ENCODE measurements around the gene CLGN.

DNA sequence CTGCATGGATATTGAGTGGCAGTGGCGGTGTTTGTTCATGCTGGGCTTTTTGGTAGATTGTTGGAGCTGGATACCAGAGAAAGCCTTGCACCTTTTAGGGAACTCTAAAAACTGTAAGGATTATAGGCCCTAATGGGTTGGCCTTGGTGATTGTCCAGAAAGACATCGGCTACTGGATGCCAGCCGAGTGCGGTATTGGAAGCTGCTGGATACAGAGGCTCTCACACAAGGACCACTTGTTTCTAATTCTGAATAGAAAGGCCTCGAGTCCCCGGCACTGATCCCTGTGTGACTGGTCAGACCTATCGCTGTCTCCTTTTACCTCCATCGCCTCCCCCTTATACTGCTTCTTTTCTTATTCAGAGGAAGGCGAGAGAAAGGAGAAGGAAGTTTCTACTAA, 81.3 kb downstream of the CLGN start:
- TF ChIP-seq POLR2A (IDR thresholded peaks at IDR 0.05), result no peak
- TF ChIP-seq, protein P1, sequence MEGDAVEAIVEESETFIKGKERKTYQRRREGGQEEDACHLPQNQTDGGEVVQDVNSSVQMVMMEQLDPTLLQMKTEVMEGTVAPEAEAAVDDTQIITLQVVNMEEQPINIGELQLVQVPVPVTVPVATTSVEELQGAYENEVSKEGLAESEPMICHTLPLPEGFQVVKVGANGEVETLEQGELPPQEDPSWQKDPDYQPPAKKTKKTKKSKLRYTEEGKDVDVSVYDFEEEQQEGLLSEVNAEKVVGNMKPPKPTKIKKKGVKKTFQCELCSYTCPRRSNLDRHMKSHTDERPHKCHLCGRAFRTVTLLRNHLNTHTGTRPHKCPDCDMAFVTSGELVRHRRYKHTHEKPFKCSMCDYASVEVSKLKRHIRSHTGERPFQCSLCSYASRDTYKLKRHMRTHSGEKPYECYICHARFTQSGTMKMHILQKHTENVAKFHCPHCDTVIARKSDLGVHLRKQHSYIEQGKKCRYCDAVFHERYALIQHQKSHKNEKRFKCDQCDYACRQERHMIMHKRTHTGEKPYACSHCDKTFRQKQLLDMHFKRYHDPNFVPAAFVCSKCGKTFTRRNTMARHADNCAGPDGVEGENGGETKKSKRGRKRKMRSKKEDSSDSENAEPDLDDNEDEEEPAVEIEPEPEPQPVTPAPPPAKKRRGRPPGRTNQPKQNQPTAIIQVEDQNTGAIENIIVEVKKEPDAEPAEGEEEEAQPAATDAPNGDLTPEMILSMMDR (IDR thresholded peaks at IDR 0.05 in 8 of 11, conservative IDR thresholded peaks at IDR 0.05 in 3 of 11), result no peak
- no peak for TF ChIP-seq POLR2AphosphoS5 (IDR thresholded peaks at IDR 0.05)
